ENCODE measurements around the gene CABLES1. TPM values are rescaled to one million over a fixed set of nuclear protein-coding genes. Genes with fewer than 3 reads are reported as not detected.

Gene CABLES1
- polyA plus RNA-seq, 1 experiment = 5.4 TPM

GRCh38 chr18:23247896-23248295, 112.6 kb downstream of the CABLES1 start:
- DNase-seq (ENCODE audit: low read depth) = no peak
- no peak overlapping the region for H3K4me3 ChIP-seq (ENCODE audit: low read depth, low read length)
- POLR2A ChIA-PET = no interaction called here
- H3K36me3 ChIP-seq (ENCODE audit: control insufficient read depth, insufficient read depth, low read length) = peaks cover 2% of the 10 kb centered on the region; the same call in 1 of the 2 replicates
- CTCF ChIA-PET = interaction anchor here (1.3 to 2.3 kb wide), 2 partner anchors 9 to 11 kb away, joined by 3 to 9 read pairs; no protein-coding TSS in a partner anchor
- H3K27me3 ChIP-seq (ENCODE audit: control insufficient read depth, insufficient read depth, low read length) = no peaks in the 10 kb centered on the region
- TF ChIP-seq, protein P1, sequence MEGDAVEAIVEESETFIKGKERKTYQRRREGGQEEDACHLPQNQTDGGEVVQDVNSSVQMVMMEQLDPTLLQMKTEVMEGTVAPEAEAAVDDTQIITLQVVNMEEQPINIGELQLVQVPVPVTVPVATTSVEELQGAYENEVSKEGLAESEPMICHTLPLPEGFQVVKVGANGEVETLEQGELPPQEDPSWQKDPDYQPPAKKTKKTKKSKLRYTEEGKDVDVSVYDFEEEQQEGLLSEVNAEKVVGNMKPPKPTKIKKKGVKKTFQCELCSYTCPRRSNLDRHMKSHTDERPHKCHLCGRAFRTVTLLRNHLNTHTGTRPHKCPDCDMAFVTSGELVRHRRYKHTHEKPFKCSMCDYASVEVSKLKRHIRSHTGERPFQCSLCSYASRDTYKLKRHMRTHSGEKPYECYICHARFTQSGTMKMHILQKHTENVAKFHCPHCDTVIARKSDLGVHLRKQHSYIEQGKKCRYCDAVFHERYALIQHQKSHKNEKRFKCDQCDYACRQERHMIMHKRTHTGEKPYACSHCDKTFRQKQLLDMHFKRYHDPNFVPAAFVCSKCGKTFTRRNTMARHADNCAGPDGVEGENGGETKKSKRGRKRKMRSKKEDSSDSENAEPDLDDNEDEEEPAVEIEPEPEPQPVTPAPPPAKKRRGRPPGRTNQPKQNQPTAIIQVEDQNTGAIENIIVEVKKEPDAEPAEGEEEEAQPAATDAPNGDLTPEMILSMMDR (IDR thresholded peaks at IDR 0.05; ENCODE audit: insufficient read depth, low read depth, low read length) = no peak

DNA sequence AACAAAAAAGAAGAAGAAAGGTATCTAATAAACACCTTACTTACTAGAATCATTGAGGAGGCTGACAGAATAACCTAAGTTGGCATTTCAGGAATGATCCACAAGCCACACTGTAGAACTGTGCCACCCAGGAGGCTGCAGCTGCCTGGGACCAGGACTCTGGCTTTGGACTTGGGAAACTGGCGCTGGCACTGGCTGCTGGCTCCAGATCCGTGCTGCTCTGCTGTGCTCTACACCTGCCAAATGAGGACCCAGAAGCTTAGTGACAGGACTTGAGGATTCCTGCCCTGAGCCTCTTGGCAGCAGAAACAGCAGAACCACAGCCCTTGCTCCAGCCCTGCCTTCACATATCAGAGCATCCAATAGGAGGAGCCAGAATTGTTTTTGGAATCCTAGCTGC, 113.5 kb downstream of the CABLES1 start:
- ChIA-PET CTCF (interaction anchor here (1.3 to 1.5 kb wide), 2 partner anchors 8 to 11 kb away, joined by 3 read pairs; no protein-coding TSS in a partner anchor), POLR2A (no interaction called here)
- TF ChIP-seq, protein P1 (IDR thresholded peaks at IDR 0.05; ENCODE audit: insufficient read depth, low read depth, low read length) = no peak
- Histone ChIP-seq H3K27me3 (ENCODE audit: control insufficient read depth, insufficient read depth, low read length) (no peaks in the 10 kb centered on the region), H3K4me3 (ENCODE audit: low read depth, low read length) (no peak overlapping the region), H3K36me3 (ENCODE audit: control insufficient read depth, insufficient read depth, low read length) (peaks cover 2% of the 10 kb centered on the region; the same call in 1 of the 2 replicates)
- DNase-seq (ENCODE audit: low read depth) = no peak

- no peaks in the 10 kb centered on the region for H3K27me3 ChIP-seq (ENCODE audit: control insufficient read depth, insufficient read depth, low read length)
- H3K4me3 ChIP-seq (ENCODE audit: low read depth, low read length) = no peak overlapping the region
- ChIA-PET CTCF (interaction anchor here (1.5 kb wide), 1 partner anchor 10 kb away, joined by 3 read pairs; no protein-coding TSS in a partner anchor), POLR2A (no interaction called here)
- TF ChIP-seq, protein P1 (IDR thresholded peaks at IDR 0.05; ENCODE audit: insufficient read depth, low read depth, low read length) = no peak
- peaks cover 2% of the 10 kb centered on the region; the same call in 1 of the 2 replicates for H3K36me3 ChIP-seq (ENCODE audit: control insufficient read depth, insufficient read depth, low read length)
- DNase-seq (ENCODE audit: low read depth) = no peak
Observed at GRCh38 chr18:23249348-23249747, 114.1 kb downstream of the CABLES1 start.

DNA sequence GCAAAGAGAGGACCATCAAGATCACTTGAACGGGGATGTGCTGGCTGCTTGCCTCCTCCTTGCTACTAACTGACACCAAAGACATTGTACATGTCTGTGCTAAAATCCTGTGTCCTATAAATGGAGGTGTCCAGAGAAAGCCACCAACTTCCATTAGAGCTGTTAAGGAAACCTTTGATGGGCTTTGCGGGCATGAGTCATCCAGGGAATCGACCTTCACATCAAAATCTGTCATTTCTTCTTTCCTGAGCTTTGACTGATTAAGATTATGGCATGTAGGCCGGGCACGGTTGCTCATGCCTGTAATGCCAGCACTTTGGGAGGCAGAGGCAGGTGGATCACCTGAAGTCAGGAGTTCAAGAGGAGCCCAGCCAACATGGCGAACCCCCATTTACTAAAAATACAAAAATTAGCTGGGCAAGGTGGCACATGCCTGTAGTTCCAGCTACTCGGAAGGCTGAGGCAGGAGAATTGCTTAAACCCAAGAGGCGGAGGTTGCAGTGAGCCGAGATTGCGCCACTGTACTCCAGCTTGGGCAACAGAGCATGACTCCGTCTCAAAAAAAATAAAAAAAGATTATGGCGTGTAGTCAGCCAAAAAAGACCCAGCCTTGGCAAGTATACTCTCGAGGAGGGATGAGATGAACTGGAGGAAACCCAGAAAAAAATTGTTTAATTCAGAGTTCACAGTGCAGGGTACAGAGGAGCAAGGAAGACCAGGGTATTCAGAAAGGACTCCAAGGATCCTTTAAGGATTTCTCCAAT, 115.8 kb downstream of the CABLES1 start:
- Histone ChIP-seq H3K27me3 (ENCODE audit: control insufficient read depth, insufficient read depth, low read length) (no peaks in the 10 kb centered on the region), H3K4me3 (ENCODE audit: low read depth, low read length) (no peak overlapping the region), H3K36me3 (ENCODE audit: control insufficient read depth, insufficient read depth, low read length) (no peaks in the 10 kb centered on the region; the same call in 1 of the 2 replicates)
- TF ChIP-seq, protein P1 (IDR thresholded peaks at IDR 0.05; ENCODE audit: insufficient read depth, low read depth, low read length) = no peak
- DNase-seq (ENCODE audit: low read depth) = no peak
- ChIA-PET POLR2A (no interaction called here), CTCF (interaction anchor here (1.2 kb wide), 1 partner anchor 9 kb away, joined by 3 read pairs; no protein-coding TSS in a partner anchor)

DNA sequence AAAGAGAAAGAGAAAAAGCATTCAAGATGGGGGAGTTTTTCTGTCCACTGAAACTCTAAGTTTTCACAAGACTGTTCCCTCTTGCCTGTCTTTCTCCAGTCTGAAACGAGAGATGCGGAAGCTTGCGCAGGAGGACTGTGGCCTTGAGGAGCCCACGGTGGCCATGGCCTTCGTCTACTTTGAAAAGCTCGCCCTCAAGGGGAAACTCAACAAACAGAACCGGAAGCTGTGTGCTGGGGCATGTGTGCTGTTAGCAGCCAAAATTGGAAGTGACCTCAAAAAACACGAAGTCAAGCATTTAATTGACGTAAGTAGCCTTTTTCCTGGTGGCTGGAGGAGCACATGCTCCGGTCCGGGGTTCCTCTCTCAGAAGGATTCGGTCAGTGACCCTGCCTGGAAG, 118.3 kb downstream of the CABLES1 start:
- CTCF ChIA-PET = no interaction called here
- POLR2A ChIA-PET = no interaction called here

More for the DNA sequence above, 118.3 kb downstream of the CABLES1 start:
- no peaks in the 10 kb centered on the region; the same call in 1 of the 2 replicates for H3K36me3 ChIP-seq (ENCODE audit: control insufficient read depth, insufficient read depth, low read length)
- DNase-seq (ENCODE audit: low read depth) = no peak
- no peak overlapping the region for H3K4me3 ChIP-seq (ENCODE audit: low read depth, low read length)
- no peaks in the 10 kb centered on the region for H3K27me3 ChIP-seq (ENCODE audit: control insufficient read depth, insufficient read depth, low read length)
- TF ChIP-seq, protein P1 (IDR thresholded peaks at IDR 0.05; ENCODE audit: insufficient read depth, low read depth, low read length) = no peak
